SH-SY5Y (cell line): ENCODE results near the gene ZNF185.
A peak's percentile ranks its signal among the peaks of the same experiment; 100 is the strongest.

Source experiments
- GATA2 ChIP-seq: IDR thresholded peaks from 2 replicates; pipeline ENCODE4 v1.6.1; 2011; ENCODE audit warnings: mild to moderate bottlenecking, low read depth, low read length
- GATA3 ChIP-seq: IDR thresholded peaks from 2 replicates; pipeline ENCODE4 v1.6.1; 2011; ENCODE audit warnings: low read depth, mild to moderate bottlenecking, low read length, moderate library complexity

- 0 out of 2 replicates have a peak, but pooled peaks have one; percentile 24 for TF ChIP-seq GATA2
- no peak for TF ChIP-seq GATA3
These were observed 16.0 kb downstream of the ZNF185 start for GRCh38 chrX:152913910-152914309.
